ENCODE results near the gene MORN4. TPM values are rescaled to one million over a fixed set of nuclear protein-coding genes. Genes with fewer than 3 reads are reported as not detected.

The MORN4 gene
- total RNA-seq, 1 donor from 2014 or later: 25.9 TPM

DNA sequence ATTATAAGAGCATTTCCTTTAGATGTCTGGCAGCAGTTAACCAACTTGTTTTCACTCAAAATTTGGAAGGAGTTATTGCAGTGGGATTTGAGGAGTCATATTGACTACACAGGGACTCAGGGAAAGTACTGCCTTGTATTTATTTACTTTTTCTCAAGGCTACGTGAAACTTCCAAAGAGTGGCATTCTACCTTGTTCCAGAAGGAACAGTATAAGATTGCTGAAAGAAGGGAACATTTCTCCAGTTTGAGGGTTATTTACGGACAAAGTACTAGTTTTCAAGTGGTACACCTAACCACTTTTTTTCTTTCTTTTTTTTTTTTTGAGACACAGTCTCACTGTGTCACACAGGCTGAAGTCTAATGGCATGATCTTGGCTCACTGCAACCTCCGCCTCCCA, 5.1 kb downstream of the MORN4 start:
- Mint-ChIP-seq H3K9me3 (no peaks in the 10 kb centered on the region), H3K4me3 (peak overlapping the region; percentile 9), H3K27ac (ENCODE audit: unreplicated experiment) (no peak overlapping the region), H3K4me1 (peaks cover 7% of the 10 kb centered on the region), H3K27me3 (ENCODE audit: low read depth) (no peaks in the 10 kb centered on the region), H3K36me3 (ENCODE audit: low read depth) (no peaks in the 10 kb centered on the region)
- TF ChIP-seq, protein P1, sequence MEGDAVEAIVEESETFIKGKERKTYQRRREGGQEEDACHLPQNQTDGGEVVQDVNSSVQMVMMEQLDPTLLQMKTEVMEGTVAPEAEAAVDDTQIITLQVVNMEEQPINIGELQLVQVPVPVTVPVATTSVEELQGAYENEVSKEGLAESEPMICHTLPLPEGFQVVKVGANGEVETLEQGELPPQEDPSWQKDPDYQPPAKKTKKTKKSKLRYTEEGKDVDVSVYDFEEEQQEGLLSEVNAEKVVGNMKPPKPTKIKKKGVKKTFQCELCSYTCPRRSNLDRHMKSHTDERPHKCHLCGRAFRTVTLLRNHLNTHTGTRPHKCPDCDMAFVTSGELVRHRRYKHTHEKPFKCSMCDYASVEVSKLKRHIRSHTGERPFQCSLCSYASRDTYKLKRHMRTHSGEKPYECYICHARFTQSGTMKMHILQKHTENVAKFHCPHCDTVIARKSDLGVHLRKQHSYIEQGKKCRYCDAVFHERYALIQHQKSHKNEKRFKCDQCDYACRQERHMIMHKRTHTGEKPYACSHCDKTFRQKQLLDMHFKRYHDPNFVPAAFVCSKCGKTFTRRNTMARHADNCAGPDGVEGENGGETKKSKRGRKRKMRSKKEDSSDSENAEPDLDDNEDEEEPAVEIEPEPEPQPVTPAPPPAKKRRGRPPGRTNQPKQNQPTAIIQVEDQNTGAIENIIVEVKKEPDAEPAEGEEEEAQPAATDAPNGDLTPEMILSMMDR (conservative IDR thresholded peaks at IDR 0.05): no peak
- no peak for DNase-seq (ENCODE audit: low read depth, low spot score)

DNA sequence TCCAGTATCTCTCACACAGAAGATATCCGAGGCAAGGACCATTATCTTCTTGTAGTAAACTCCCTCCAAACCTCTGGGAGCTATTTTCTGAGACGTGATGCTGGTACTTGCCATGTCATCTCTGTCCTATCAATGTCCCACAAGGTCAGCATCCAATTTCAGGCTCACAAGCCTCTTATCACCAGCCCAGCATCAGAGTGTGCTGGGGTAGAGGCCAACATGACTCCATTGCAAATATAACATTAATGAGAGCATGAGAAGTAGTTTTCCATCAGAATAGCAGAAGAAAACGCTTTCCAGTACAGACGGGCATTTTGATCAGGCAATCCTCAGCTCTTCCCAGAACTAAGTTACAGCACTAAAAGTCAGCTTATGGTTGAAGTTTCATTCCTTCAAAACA, 5.6 kb downstream of the MORN4 start:
- Mint-ChIP-seq H3K36me3 (ENCODE audit: low read depth) (no peaks in the 10 kb centered on the region), H3K27ac (ENCODE audit: unreplicated experiment) (no peak overlapping the region), H3K9me3 (no peaks in the 10 kb centered on the region), H3K4me1 (peaks cover 5% of the 10 kb centered on the region), H3K4me3 (peak overlapping the region; percentile 15), H3K27me3 (ENCODE audit: low read depth) (no peaks in the 10 kb centered on the region)
- DNase-seq (ENCODE audit: low read depth, low spot score): no peak
- TF ChIP-seq, protein P1 (conservative IDR thresholded peaks at IDR 0.05): no peak

DNA sequence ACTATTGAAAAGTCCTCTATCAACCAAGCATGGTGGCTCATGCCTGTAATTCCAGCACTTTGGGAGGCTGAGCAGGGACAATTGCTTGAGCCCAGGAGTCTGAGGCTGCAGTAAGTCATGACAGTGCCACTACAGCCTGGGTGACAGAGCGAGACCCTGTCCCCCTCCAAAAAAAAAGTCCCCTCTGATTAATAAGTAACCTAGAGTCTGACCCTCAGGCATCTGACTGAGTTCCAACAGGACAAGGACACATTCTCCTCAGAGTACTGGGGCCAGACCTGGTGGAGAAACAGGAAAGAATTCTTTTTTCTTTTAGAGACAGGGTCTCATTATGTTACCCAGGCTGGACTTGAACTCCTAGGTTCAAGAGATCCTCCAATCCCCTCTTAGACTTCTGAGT, 10.0 kb downstream of the MORN4 start:
- TF ChIP-seq, protein P1 (conservative IDR thresholded peaks at IDR 0.05): no peak
- H3K4me3 Mint-ChIP-seq: no peak overlapping the region
- H3K27ac Mint-ChIP-seq (ENCODE audit: unreplicated experiment): no peak overlapping the region
- H3K36me3 Mint-ChIP-seq (ENCODE audit: low read depth): no peaks in the 10 kb centered on the region
- no peaks in the 10 kb centered on the region for H3K4me1 Mint-ChIP-seq
- no peak for DNase-seq (ENCODE audit: low read depth, low spot score)
- no peaks in the 10 kb centered on the region for H3K9me3 Mint-ChIP-seq
- H3K27me3 Mint-ChIP-seq (ENCODE audit: low read depth): no peaks in the 10 kb centered on the region

DNA sequence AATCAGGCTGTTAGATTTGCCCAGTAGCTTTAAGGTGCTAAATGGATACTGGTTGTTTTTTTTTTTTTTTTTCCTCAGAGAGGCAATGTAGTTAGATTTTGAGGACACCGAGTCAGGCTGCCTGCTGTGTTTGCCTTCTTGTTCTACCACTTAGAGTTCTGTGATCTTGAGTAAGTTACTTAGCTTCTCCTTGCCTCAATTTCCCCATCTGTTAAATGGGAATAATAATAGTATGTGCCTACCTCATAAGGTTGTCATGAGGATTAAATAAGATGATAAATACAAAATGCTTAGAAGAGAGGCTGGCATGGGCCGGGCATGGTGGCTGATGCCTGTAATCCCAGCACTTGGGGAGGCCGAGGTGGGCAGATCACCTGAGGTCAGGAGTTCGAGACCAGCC, 14.6 kb downstream of the MORN4 start:
- Mint-ChIP-seq H3K27ac (ENCODE audit: unreplicated experiment) (no peak overlapping the region), H3K27me3 (ENCODE audit: low read depth) (no peaks in the 10 kb centered on the region), H3K4me3 (no peak overlapping the region), H3K36me3 (ENCODE audit: low read depth) (no peaks in the 10 kb centered on the region), H3K9me3 (no peaks in the 10 kb centered on the region), H3K4me1 (no peaks in the 10 kb centered on the region)
- TF ChIP-seq, protein P1 (conservative IDR thresholded peaks at IDR 0.05): no peak
- no peak for DNase-seq (ENCODE audit: low read depth, low spot score)

DNA sequence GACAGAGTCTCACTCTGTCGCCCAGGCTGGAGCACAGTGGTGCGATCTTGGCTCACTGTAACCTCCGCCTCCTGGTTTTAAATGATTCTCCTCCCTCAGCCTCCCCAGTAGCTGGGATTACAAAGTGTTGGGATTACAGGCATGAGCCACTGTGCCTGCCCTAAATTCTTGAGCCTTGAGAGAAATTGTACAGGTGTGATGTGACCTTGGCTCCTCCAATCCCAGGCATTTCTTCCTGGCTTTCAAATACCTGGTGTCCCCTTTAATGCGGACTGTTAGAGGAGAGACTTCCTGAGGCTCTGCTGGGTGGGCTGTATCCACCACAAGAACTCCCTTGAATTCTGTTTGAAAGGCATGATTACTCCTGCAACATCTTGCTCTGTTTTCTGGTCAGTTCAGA, 15.0 kb downstream of the MORN4 start:
- Mint-ChIP-seq H3K27ac (ENCODE audit: unreplicated experiment) (no peak overlapping the region), H3K27me3 (ENCODE audit: low read depth) (no peaks in the 10 kb centered on the region), H3K9me3 (no peaks in the 10 kb centered on the region), H3K36me3 (ENCODE audit: low read depth) (no peaks in the 10 kb centered on the region), H3K4me3 (no peak overlapping the region), H3K4me1 (no peaks in the 10 kb centered on the region)
- TF ChIP-seq, protein P1 (conservative IDR thresholded peaks at IDR 0.05): no peak
- DNase-seq (ENCODE audit: low read depth, low spot score): no peak

DNA sequence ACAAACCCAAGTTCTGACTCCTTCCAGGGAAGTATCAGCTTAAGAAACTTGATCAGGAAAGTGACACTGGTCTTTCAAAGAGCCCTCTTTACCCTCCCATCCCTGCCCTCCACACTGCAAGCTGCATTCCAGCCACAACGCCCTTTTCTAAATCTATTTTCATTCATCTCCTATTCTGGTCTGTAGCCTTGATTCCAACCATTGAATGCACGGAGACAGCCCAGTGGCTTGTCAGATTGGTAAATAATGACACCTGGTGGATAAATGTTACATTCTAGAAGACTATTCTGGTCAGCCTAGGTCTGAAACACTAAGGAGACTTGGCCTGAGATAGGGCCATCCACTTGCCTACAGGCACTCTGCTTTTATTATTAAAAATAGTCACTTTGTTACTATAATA, 20.9 kb downstream of the MORN4 start:
- H3K4me3 Mint-ChIP-seq: no peak overlapping the region
- no peaks in the 10 kb centered on the region for H3K27me3 Mint-ChIP-seq (ENCODE audit: low read depth)
- no peaks in the 10 kb centered on the region for H3K9me3 Mint-ChIP-seq
- TF ChIP-seq, protein P1 (conservative IDR thresholded peaks at IDR 0.05): peak; percentile 60
- no peaks in the 10 kb centered on the region for H3K36me3 Mint-ChIP-seq (ENCODE audit: low read depth)
- DNase-seq (ENCODE audit: low read depth, low spot score): no peak
- no peak overlapping the region for H3K27ac Mint-ChIP-seq (ENCODE audit: unreplicated experiment)
- H3K4me1 Mint-ChIP-seq: peaks cover 12% of the 10 kb centered on the region
